NCI-H2029 (cell line): Measurements from ENCODE around the gene CDY2B.
"Not testable (repeated sequence)": the region's sequence is repeated elsewhere in the genome, so short reads cannot be mapped to it uniquely, and the experiment has no call there.

Source experiments
- DNase-seq: peaks from one replicate; lab custom pipeline; 2025; lab: John Stamatoyannopoulos, UW

CDY2B gene, protein sequence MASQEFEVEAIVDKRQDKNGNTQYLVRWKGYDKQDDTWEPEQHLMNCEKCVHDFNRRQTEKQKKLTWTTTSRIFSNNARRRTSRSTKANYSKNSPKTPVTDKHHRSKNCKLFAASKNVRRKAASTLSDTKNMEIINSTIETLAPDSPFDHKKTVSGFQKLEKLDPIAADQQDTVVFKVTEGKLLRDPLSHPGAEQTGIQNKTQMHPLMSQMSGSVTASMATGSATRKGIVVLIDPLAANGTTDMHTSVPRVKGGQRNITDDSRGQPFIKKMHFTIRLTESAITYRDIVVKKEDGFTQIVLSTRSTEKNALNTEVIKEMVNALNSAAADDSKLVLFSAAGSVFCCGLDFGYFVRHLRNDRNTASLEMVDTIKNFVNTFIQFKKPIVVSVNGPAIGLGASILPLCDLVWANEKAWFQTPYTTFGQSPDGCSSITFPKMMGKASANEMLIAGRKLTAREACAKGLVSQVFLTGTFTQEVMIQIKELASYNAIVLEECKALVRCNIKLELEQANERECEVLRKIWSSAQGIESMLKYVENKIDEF

DNA sequence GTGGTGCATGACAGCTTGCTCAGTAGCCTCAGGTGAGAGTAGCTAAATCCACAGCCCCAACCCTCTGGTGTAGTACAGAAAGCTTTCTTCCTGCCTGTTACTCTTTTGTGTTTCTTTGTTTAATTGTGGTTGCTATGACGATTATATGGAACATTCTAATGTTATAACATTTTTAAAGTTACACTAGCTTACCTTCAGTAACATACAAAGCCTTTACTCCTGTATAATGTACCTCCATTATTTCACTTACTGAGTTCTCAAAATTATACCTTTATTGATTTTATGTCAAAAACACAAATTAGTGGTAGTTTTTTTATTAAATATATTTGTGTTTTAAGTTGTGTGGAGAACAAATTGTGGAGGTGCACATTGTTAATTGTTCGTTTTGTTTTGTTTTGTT lies at the start of gene CDY2B:
CDY2B (minus strand) TSS at position 101 of the 400 bp plus-strand sequence. CDS start 328 bp downstream, outside the sequence.
- DNase-seq: not testable (repeated sequence)

DNA sequence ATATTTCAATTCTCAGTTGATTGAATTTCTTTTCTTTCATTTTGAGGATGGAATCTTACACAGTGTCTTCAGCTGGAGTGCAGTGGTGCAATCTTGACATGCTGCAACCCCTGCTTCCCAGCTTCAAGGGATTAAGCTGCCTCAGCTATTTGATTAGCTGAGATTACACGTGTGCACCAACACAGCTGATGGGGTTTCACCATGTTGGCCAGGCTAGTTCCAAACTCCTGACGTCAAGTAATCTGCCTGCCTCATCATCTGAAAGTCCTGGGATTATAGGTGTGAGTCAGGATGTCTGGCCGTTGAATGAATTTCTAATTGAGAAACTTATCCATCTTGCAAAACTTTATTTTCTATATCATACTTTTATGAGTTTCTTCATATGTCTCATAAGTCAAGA lies 28.0 kb upstream of the CDY2B start:
- not testable (repeated sequence) for DNase-seq

DNA sequence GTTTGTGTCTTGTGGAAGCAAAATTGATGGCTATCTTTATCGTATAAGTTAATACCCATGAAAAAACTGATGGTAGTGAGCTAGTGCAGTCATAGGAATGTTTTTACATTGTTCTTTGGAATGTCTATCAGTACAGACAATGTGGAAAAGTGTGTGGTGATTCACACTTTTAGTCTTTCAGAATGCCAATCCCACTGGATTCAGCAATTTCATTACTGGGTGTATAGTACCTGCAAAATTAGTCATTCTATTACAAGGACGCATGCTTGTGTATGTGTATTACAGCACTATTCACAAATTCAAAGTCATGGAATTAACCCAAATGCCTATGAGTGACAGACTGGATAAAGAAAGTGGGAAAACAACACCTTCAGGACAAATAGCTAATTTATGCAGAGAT lies 27.3 kb upstream of the CDY2B start:
- DNase-seq: not testable (repeated sequence)

DNA sequence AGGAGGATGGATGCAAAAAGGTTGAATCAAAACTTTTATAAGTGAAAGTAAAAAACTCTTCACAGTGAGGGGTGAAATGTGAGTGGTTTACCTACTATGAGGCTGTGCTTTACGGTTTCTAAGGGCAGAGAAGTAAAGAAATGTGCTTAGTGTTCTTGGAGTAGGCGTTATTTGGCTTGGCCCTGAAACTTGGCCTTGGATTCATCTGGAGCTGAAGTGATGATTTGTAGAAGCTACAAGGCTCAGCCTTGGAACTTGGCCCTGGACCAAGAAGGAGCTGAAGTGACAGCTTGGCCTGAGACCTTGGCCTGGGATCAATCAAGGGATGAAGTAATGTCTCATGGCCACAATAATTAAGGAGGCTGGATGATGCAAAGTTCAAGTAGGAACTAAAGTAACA lies 1.7 kb upstream of the CDY2B start:
- DNase-seq: not testable (repeated sequence)

DNA sequence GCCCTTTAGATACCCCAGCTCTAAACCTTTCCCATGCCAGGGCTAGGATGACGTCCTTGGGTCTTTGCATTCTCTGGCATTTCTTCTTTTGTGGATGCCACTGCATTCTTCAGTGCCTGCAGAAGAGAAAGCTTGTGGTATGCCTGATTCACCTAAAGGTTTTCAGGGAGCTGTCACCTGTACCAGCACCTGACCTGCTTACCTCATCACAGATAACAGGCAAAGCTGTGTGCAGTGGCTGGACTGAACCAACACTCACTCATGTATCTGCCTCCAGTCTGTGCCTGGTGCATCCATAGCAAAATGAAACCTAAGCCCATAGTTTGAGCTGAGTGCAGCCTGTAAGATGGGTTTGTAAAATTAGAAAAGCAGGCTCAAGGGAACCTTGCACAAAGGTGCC lies 3.3 kb downstream of the CDY2B start:
- not testable (repeated sequence) for DNase-seq

DNA sequence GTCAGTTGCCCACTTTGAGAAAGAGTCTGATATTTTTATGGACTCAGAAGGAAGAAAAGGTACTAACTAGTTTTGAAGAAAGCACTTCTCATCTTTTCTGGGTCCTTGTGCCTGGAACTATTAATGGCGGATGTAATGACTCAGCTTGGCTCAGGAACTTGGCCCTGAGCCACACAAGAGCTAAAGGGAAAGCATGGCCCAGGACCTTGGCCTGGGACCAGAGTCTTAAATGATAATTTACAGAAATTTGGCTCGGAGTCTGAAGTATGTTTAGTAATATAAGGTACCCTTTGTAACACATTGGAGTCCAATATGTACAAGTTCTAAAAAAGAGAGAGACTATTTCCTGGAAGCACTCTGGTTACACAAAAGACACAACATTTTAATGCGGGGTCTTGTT lies 4.6 kb downstream of the CDY2B start:
- not testable (repeated sequence) for DNase-seq

DNA sequence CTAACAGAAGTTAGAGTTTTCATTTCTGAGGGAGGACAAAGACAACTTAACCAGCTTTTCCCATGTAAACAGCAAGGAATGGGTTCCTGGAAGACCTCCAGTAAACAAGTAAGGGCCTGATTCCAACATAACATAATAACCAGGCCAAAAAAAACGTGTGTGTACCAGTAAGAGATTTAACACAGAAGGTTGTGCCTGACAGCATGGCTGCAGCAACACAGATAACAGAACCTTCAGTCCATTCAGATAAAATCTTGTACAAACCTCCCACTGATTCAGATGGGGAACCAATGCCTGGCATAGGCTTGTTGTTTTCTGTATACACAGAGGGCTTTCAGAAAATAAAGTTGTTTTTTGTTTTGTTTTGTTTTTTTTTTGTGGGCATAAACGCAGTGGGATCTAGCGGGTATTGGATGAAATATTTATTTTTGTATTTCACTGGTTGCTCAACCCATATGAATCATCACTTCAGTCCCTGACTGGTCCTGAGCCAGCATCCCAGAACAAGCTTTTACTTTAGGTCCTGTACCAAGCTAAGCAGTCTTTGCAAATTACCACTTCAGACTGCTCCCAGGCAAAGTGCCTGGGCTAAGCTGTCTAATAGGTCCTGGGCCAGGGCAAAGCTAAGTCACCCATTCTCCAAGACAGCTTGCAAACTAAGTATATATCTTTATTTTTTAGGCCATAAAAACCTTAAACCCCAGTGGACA lies 8.7 kb downstream of the CDY2B start:
- not testable (repeated sequence) for DNase-seq

DNA sequence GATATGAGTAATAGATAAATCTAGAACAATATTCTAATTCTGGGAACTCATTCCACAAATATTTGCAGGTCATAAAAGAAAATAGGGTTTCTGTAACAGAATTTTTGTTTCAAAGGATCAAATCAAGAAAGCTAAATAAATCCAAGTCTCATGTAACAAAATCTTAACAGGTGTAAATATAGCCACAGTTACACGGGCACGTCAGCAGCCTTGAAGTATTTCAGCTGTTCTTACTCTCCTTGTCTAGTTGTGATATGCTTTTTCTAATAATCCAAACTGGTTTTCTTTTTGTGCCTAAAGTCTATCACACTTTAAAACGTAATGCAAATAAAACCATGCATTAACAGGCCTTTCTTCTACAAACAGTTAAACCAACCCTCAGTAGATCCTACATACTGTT lies 9.3 kb downstream of the CDY2B start:
- DNase-seq: not testable (repeated sequence)

DNA sequence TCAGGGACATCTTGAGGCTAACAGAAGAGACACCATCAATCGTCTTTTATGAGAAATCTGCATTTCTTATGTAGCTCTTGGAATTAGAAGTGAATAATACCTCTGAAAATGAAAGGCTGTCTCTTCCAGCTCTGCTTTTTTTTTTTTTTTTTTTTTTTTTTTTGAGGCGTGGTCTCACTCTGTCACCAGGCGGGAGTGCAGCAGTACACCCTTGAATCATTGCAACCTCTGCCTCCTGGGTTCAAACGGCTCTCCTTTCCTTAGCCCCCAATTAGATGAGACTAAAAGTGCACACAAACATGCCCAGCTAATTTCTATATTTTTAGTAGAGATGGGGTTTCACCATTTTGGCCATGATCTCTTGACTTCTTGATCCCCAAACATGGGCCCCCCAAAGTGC lies 12.2 kb downstream of the CDY2B start:
- DNase-seq: not testable (repeated sequence)

DNA sequence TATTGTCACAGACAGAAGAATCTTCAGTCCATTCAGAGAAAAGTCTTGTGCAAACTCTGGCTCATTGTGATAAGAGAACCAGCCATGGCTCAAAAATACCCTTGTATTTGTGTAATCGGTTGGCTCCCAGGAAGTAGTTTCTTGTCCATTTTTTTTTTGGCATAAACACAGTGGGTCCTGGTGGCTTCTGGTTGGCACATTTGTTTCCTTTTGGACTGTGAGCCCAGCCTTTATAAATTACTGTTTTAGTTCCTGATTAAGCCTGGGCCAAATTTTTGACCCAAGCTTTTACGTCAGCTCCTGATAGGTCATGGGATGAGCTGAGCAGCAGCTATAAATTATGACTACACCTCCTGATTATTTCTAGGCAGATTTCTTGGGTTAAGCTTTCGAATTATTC lies 19.4 kb downstream of the CDY2B start:
- DNase-seq: not testable (repeated sequence)

DNA sequence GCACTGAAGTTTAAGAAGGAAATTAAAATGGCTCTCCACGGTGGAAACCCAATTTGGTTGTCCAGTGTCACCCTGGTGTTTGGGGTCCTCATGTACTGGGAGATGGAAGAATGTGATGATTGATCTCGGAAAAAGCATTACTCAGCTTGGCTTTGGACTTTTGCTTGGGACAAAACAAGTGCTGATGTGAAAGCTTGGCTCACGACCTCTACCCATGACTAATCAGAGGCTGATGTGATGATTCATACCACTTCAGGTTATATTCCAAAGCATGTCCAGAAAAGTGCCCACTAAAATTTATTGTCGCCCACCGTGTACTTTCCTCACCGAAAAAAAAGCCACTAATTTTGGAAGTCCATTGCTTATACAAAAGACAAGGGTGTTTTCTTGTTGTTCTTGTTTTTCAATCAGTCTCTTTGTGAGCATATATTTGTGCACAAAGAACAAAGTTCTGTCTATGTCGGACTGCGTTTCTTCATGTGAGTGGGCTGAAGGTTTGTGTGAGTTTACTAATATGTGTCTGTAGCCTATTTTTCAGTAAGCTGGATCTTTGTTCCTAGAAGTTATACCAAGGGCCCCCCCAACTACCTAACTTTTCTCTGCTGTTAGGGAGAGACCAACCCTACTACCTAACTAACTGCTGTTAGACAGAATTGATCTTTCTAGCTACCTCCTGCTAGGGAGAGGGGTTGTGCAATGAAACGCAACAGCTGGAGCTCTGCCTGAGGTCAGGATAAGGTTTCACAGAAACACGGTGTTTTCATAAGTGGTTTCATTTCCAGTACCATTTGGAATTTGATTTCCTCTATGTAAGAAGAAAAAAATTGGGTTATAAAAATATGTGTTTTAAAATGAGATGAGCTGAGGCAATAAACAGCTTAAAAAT lies 22.8 kb downstream of the CDY2B start:
- not testable (repeated sequence) for DNase-seq

DNA sequence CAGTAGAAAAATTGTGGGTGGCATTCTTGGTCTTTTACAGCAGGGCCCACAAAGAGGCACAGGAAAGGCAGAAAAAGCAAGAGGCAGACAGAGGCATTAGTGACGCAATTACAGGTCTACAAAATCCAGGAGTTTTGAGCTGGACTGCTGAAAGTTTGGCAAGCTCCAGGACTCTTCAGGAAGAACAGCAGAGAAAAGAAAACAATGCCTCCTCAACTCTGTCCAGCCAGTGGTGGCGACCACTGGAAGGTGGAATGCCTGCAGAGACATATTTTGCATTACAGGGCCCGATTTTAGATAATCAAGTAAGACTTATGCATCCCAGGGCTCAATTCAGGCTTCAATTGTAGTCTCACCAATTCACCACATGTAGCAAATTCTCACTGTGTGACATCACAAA lies 23.5 kb downstream of the CDY2B start:
- DNase-seq: not testable (repeated sequence)

DNA sequence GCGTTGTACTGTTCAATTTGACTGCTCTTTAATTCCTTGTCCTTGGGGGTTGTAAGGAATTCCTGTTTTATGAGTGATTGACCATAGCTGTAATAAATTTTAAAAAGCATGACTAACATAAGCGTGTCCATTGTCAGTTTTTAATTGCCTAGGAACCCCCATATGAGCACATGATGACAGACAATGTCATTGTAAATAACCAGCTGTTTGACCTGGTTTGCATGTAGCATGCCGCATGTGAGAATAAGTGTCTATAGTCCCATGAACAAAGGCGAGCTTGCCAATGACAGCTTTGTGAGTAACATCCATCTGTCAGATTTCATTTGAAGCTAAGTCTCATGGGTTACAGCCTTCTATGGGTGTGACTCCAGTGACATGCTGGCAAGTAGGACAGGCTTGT lies 30.9 kb downstream of the CDY2B start:
- not testable (repeated sequence) for DNase-seq

DNA sequence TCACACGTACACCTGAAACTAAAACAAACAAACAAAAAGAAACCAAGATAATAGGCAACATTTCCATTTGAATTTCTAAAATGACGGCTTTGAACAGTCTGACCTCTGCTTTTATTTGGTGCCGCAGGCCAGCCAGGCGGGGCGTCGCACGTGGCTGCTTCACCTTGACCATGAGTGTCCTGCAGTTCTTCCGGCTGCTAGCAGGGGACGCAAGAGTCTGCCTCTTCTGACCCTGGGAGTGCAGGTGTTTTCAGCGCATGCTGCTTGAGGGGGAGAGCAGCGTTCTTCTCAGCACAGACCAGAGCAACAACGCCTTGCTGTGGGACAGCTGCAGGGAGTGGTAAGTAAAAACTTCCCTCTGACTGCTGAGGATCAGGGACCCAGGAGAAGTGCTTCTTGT lies 47.9 kb downstream of the CDY2B start:
- DNase-seq: not testable (repeated sequence)
